Cardiac fibroblast (primary cell): ENCODE results near the gene BANP.

Experiments used
- DNase-seq, 2 donors: peaks; one replicate each; pipeline versions ENCODE4 v3.0.0 to v3.0.0-alpha.2; 2010; ENCODE audit warnings: low read depth in 2 of 2
- H3K4me3 ChIP-seq, 2 donors: replicated peaks in 1 of 2; 1 replicate in 1 of 2; 2 replicates in 1 of 2; pipeline ENCODE4 v1.5.1; 2011; ENCODE audit warnings: low read depth in 2 of 2, low read length in 2 of 2, mild to moderate bottlenecking in 2 of 2, moderate library complexity in 1 of 2
- TF ChIP-seq, protein P1 (sequence below): IDR thresholded peaks from one replicate; pipeline ENCODE4 v1.5.1; 2011; ENCODE audit warnings: low read depth, mild to moderate bottlenecking, low read length, inconsistent platforms

BANP gene

DNA sequence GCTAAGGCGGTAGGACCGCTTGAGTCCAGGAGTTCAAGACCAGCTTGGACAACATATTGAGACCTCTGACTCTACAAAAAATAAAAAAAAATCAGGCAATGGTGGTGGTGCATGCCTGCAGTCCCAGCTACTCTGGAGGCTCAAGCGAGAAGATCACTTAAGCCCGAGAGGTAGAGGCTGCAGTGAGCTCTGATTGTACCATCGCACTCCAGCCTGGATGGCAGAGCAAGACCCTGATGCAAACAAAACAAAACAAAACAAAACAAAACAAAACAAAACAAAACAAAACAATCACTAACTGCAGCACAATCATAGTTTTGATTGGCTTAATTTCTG, 2.5 kb upstream of the BANP start:
- TF ChIP-seq, protein P1, sequence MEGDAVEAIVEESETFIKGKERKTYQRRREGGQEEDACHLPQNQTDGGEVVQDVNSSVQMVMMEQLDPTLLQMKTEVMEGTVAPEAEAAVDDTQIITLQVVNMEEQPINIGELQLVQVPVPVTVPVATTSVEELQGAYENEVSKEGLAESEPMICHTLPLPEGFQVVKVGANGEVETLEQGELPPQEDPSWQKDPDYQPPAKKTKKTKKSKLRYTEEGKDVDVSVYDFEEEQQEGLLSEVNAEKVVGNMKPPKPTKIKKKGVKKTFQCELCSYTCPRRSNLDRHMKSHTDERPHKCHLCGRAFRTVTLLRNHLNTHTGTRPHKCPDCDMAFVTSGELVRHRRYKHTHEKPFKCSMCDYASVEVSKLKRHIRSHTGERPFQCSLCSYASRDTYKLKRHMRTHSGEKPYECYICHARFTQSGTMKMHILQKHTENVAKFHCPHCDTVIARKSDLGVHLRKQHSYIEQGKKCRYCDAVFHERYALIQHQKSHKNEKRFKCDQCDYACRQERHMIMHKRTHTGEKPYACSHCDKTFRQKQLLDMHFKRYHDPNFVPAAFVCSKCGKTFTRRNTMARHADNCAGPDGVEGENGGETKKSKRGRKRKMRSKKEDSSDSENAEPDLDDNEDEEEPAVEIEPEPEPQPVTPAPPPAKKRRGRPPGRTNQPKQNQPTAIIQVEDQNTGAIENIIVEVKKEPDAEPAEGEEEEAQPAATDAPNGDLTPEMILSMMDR, result no peak
- DNase-seq, result no peak
- H3K4me3 ChIP-seq, result no peak overlapping the region

DNA sequence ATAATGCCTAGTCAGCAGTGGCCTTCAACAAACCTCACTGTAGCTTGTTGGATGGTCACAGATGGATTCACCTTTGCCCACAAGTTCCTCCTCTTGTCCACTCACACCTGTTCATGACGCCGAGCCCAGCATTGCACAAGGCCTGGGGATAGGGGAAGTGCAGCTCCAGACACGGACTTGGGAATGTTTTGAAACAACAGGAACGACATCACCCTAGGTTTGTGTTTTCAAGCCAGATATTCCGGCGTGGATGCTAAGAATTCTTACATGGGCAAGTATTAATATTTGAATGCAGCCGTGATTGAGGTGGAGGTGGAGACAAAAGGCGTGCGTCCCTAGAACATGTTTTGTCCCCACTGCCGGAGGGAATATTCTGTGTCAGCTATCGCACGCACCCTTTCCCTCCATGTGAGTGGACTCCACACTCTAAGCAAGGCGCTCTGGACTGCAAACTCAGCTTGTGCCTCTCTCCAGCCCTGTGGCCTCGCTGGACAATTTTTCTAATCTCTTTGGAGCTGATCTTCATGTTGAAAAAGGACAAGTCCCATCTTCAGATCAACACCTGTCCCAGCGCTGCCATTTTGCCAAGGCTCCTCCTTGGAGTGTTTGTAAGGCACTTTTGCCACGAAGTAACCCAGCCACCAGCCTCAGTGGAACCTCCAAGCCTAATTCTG, 2.0 kb upstream of the BANP start:
- no peak for DNase-seq
- no peak overlapping the region for H3K4me3 ChIP-seq
- TF ChIP-seq, protein P1, result no peak

DNA sequence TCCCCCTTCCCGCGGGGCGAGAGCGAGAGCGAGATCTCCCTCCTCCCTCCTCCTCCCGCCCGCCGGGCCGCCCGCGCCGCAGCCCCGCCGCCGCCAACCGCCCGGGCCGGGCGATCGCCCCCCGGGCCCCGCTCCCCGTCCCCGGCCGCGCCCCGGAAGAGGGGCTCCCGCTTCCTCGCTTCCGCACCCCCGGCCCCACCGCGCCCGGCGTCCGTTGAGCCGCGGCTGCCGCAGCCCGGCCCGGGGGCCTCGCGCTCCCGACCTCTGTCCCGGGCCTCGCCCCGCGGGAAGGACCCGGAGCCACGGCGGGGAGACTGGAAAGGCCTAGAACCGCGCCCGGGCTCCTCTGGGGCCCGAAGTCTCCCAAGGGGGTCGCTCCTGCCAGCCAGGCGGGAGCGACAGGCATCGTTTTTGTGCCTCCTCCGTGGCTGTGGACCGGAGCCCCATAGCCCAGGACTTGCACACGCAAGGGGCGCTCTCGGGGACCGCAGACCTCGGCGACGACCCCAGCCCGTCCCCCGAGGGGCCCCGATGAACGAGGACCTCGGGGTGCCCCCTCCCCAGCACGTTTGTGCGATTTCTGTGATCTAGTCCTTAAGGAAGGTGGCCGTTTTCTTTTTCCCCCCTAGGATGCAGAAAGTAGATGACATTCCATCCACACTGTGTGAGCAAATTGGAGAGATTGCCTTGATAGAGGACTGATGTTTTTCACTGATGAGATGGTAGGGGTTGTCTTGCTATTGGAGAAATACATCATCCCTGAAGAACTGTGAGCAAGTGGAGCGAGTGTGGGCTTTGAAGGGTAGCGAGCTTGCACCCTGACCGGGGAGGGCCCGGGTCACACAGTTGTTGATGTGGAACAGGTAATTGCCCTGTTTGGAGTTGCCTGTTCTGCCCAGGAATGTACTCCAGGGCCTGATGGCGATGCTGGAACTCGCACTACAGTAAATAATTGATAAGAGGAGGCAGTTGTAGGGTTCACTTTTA, 611 bp downstream of the BANP start:
- DNase-seq, result peak in 1 of 2 donors; percentile 20
- peak overlapping the region; percentile 90 to 94 for H3K4me3 ChIP-seq
- TF ChIP-seq, protein P1, result peak; percentile 15

- TF ChIP-seq, protein P1, result no peak
- H3K4me3 ChIP-seq, result peak overlapping the region; percentile 90 to 94
- DNase-seq, result no peak
These were observed 1.5 kb downstream of the BANP start for GRCh38 chr16:87952751-87953150.

DNA sequence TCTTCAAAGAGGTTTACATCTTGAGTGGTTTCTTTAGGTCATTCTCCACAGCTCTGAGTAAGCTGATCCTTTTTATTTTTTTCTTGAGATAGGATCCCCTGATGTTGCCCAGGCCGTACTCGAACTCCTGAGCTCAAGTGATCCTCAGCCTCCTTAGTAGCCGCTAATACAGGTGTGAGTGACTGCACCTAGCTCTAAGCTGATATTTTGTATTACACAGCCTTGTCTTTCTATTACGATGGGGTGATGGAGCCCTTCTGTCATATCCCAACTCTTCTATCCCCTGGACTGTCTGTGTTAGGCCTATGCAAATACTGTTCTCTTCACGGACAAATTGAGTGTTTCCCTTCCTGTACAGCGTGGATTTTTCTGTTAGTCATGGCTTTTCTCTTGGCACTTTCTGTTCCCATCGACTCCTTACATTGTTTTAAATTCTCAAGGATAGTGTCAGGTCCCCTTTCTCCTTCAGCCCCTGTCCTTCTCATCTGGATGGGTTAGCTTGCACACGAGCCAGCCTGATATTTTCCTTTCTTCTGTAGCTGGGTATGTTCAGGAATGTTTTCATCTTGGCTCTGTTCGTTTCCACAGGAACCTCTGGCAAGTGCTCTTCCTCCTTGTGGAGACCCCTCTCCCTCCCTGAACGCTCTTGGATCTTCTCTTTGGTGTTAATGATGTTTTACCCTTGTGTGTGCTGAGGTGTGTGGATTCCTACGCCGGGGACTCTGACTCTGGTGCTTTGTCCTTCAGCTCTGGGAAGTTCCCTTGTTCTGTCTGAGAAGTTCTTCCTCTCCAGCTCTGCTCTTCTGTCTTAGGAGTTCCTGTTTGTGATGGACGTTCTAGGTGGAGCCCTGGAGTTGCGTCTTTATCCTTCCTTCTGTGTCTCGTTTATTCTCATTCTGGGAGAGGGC, 2.3 kb downstream of the BANP start:
- TF ChIP-seq, protein P1, result no peak
- no peak overlapping the region for H3K4me3 ChIP-seq
- DNase-seq, result no peak

GRCh38 chr16:87954361-87954760, 3.1 kb downstream of the BANP start:
- TF ChIP-seq, protein P1, result no peak
- DNase-seq, result no peak
- H3K4me3 ChIP-seq, result no peak overlapping the region
